SU-DHL-6 (cell line): Measurements from ENCODE around the gene ADGRD1.

Experiments
- H2AFZ ChIP-seq: fragments of 200-600 bp; sonication (generic); 2 replicates; pipeline ENCODE4 v1.6.1; 2014; ENCODE audit warnings: low read depth, mild to moderate bottlenecking, moderate library complexity, mixed read lengths, antibody characterized with exemption, low read length; ENCODE audit not compliant: severe bottlenecking
- H3F3A ChIP-seq: fragments of 200-600 bp; shearing (Covaris generic); 2 replicates; pipeline ENCODE4 v1.6.0; 2016; ENCODE audit warnings: antibody characterized with exemption, mild to moderate bottlenecking; ENCODE audit not compliant: insufficient read depth
- H3K27ac ChIP-seq: fragments of 200-600 bp; sonication (generic); 2 replicates; pipeline ENCODE4 v1.5.1; 2016; ENCODE audit warnings: low read depth, mild to moderate bottlenecking, low read length, moderate library complexity, mixed read lengths
- H3K27me3 ChIP-seq: fragments of 200-600 bp; sonication (generic), shearing (Covaris generic); 2 replicates; pipeline ENCODE4 v1.6.0; 2014; ENCODE audit warnings: mild to moderate bottlenecking, low read length
- H3K36me3 ChIP-seq: fragments of 200-600 bp; sonication (generic); 2 replicates; pipeline ENCODE4 v1.6.1; 2014; ENCODE audit warnings: mild to moderate bottlenecking, low read length, mixed read lengths
- H3K4me2 ChIP-seq: fragments of 300-600, 200-600 bp; shearing (Covaris generic), sonication (generic); 2 replicates; pipeline ENCODE4 v1.6.0; 2014; ENCODE audit warnings: low read length, low read depth, mild to moderate bottlenecking; ENCODE audit not compliant: poor library complexity, severe bottlenecking
- H3K4me3 ChIP-seq: fragments of 200-600 bp; sonication (generic); 2 replicates; pipeline ENCODE4 v1.5.1; 2014; ENCODE audit warnings: antibody characterized with exemption, low read length, mild to moderate bottlenecking, mixed read lengths; ENCODE audit not compliant: insufficient read depth, poor library complexity, severe bottlenecking
- H3K79me2 ChIP-seq: fragments of 200-600 bp; sonication (generic); 2 replicates; pipeline ENCODE4 v1.6.1; 2014; ENCODE audit warnings: mild to moderate bottlenecking, low read length, moderate library complexity; ENCODE audit not compliant: insufficient read depth
- H3K9ac ChIP-seq: fragments of 200-600 bp; sonication (generic); 2 replicates; pipeline ENCODE4 v1.7.0; 2014; ENCODE audit warnings: mild to moderate bottlenecking, low read length
- H3K9me2 ChIP-seq: fragments of 200-600 bp; sonication (generic); replicated peaks from 2 replicates; pipeline ENCODE4 v1.6.1; 2014; ENCODE audit warnings: low read length; ENCODE audit not compliant: insufficient read depth
- H3K9me3 ChIP-seq: fragments of 200-600 bp; sonication (generic); 2 replicates; pipeline ENCODE4 v1.6.1; 2014; ENCODE audit warnings: low read length, mixed read lengths; ENCODE audit not compliant: insufficient read depth
- H4K20me1 ChIP-seq: fragments of 200-600 bp; sonication (generic); 2 replicates; pipeline ENCODE4 v1.6.1; 2014; ENCODE audit warnings: low read depth, mild to moderate bottlenecking, antibody characterized with exemption, low read length, moderate library complexity, mixed read lengths
- CTCF ChIP-seq: fragments of 200-600 bp; sonication (generic); IDR thresholded peaks from one replicate; pipeline ENCODE4 v1.5.1; 2017; ENCODE audit warnings: antibody characterized with exemption, mild to moderate bottlenecking, low read length, moderate library complexity; ENCODE audit not compliant: insufficient read depth, poor library complexity, severe bottlenecking
- EZH2phosphoT487 ChIP-seq: fragments of 200-600 bp; sonication (generic), shearing (Covaris generic); conservative IDR thresholded peaks from 2 replicates; pipeline ENCODE4 v1.6.1; 2018; ENCODE audit warnings: mild to moderate bottlenecking, antibody characterized with exemption, low read length, moderate library complexity, mixed read lengths

ADGRD1 gene

DNA sequence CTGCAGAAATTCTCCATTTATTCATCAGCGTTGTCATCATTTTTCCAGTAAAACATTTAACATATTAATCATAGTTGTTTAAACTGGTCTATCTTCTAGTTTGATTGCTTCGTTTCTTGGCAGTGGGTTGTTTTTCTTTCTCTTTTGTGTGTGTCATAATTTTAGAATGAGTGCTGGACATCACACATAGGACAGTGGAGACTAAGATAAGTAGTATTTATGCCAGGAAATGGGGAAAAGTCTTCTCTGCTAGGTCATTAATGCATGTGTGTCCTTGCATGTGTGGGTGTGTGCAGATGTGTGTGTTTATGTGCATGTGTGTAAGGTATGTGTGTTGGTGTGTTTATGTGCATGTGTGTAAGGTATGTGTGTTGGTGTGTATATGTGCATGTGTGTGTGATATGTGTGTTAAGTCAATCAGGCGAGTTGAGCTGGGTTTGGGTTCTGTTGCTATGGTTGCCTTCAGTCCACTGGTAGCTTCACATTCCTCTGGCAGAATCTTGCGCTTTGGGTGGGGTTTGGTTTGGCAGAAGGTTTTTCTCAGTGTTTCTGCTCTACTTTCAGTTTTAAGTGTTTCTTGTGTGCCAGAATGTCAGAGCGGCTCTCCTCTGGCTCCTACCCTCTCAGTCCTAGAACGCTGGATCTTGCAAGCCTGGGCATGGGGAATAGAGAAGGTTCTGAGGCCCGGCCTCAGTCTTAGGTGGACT, 7.8 kb upstream of the ADGRD1 start:
- H3K36me3 ChIP-seq: peaks cover 3% of the 10 kb centered on the region; the same call in 1 of the 2 replicates
- H3K79me2 ChIP-seq: no peaks in the 10 kb centered on the region
- no peak overlapping the region for H3K4me2 ChIP-seq
- no peak overlapping the region for H2AFZ ChIP-seq
- H3K27ac ChIP-seq: no peak overlapping the region
- no peaks in the 10 kb centered on the region for H3F3A ChIP-seq
- no peak overlapping the region for H3K9ac ChIP-seq
- no peaks in the 10 kb centered on the region for H3K9me3 ChIP-seq
- H3K4me3 ChIP-seq: no peak overlapping the region
- TF ChIP-seq CTCF: no peak
- TF ChIP-seq EZH2phosphoT487: no peak
- H3K27me3 ChIP-seq: no peaks in the 10 kb centered on the region
- H3K9me2 ChIP-seq: no peaks in the 10 kb centered on the region
- H4K20me1 ChIP-seq: no peaks in the 10 kb centered on the region

- TF ChIP-seq CTCF (no peak), EZH2phosphoT487 (no peak)
- H3K36me3 ChIP-seq: peaks cover 3% of the 10 kb centered on the region; the same call in 1 of the 2 replicates
- H3K79me2 ChIP-seq: no peaks in the 10 kb centered on the region
- H3K9me3 ChIP-seq: no peaks in the 10 kb centered on the region
- H3K27ac ChIP-seq: no peak overlapping the region
- H4K20me1 ChIP-seq: no peaks in the 10 kb centered on the region
- H3K9ac ChIP-seq: no peak overlapping the region
- H3K9me2 ChIP-seq: no peaks in the 10 kb centered on the region
- no peaks in the 10 kb centered on the region for H3F3A ChIP-seq
- no peak overlapping the region for H2AFZ ChIP-seq
- no peak overlapping the region for H3K4me3 ChIP-seq
- no peak overlapping the region for H3K4me2 ChIP-seq
- no peaks in the 10 kb centered on the region for H3K27me3 ChIP-seq
Measured at GRCh38 chr12:130947028-130947613, 6.6 kb upstream of the ADGRD1 start.

GRCh38 chr12:130948136-130948535, 5.6 kb upstream of the ADGRD1 start:
- H3K9me3 ChIP-seq: no peaks in the 10 kb centered on the region
- no peak overlapping the region for H3K4me2 ChIP-seq
- H3K27me3 ChIP-seq: no peaks in the 10 kb centered on the region
- H3F3A ChIP-seq: no peaks in the 10 kb centered on the region
- H3K9me2 ChIP-seq: no peaks in the 10 kb centered on the region
- no peaks in the 10 kb centered on the region for H4K20me1 ChIP-seq
- no peak for TF ChIP-seq CTCF
- no peaks in the 10 kb centered on the region for H3K79me2 ChIP-seq
- H3K4me3 ChIP-seq: no peak overlapping the region
- H3K36me3 ChIP-seq: peaks cover 3% of the 10 kb centered on the region; the same call in 1 of the 2 replicates
- H2AFZ ChIP-seq: no peak overlapping the region
- H3K9ac ChIP-seq: no peak overlapping the region
- no peak overlapping the region for H3K27ac ChIP-seq
